Measurements from ENCODE around the gene C6orf89.

Gene C6orf89

GRCh38 chr6:36920546-36920945 lies 34.8 kb downstream of the C6orf89 start:
- Mint-ChIP-seq H3K27me3 (ENCODE audit: low read depth) (no peaks in the 10 kb centered on the region), H3K36me3 (ENCODE audit: low read depth) (peaks cover 29% of the 10 kb centered on the region), H3K4me1 (peaks cover 27% of the 10 kb centered on the region), H3K4me3 (no peak overlapping the region), H3K27ac (no peak overlapping the region), H3K9me3 (no peaks in the 10 kb centered on the region)
- no peak for TF ChIP-seq CTCF (IDR thresholded peaks at IDR 0.05; ENCODE audit: unreplicated experiment in 3 of 3)

- Mint-ChIP-seq H3K9me3 (no peaks in the 10 kb centered on the region), H3K4me3 (no peak overlapping the region), H3K27me3 (ENCODE audit: low read depth) (no peaks in the 10 kb centered on the region), H3K4me1 (peaks cover 47% of the 10 kb centered on the region), H3K27ac (peak overlapping the region; percentile 29 to 80 (median 34)), H3K36me3 (ENCODE audit: low read depth) (peaks cover 22% of the 10 kb centered on the region)
- no peak for TF ChIP-seq CTCF (IDR thresholded peaks at IDR 0.05; ENCODE audit: unreplicated experiment in 3 of 3)
These were observed 38.4 kb downstream of the C6orf89 start for GRCh38 chr6:36924131-36924530.

DNA sequence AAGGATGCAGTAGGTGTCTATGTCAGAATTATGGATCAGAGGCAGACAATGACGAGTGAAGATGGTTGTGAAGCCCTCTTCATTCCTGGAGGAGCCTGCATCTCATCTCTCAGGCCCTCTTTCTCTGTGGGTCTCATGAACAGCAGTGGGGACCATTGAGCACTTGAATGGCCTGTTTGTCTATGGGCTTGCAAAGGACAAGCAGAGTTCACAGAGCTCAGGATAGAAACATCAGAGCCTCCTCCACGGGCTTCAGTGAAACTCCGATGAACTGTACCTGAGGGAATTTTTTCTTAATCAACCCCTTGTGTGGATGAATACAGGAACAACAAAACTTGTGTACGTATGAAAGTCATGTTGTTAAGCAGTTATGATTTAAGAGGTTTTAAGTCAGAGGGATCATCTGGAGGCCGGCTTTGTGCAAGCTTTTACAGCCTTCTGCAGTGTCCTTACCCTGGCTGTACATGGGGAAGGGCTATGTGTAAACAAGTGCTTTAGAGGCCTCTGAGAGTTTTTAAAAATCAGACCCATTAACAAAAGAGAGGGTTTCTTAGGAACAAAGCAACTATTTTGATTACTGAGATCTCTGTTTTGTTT lies 39.1 kb downstream of the C6orf89 start:
- Mint-ChIP-seq H3K4me1 (peaks cover 54% of the 10 kb centered on the region), H3K27me3 (ENCODE audit: low read depth) (no peaks in the 10 kb centered on the region), H3K4me3 (no peak overlapping the region), H3K9me3 (no peaks in the 10 kb centered on the region), H3K36me3 (ENCODE audit: low read depth) (peaks cover 15% of the 10 kb centered on the region), H3K27ac (peak overlapping the region; percentile 29 to 80 (median 34))
- TF ChIP-seq CTCF (IDR thresholded peaks at IDR 0.05; ENCODE audit: unreplicated experiment in 3 of 3): no peak

DNA sequence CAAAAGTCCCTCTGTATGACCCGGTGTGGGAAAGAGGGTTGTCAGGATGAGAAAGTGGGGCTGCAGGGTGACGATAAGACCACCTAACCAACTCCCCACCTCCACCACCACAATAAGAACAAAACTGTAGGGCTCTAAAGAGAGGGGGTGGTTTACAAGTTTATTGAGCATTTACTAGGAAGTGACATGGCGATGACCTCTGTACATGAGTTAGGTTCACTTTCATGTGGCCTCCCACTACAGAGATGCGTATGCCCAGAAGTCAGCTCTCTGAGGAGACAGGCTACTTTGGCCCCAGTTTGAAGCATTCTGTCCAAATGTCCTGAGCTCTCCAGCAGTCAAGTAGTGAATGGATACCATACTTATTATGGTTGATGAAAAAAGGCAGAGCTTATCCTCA lies 40.1 kb downstream of the C6orf89 start:
- no peaks in the 10 kb centered on the region for H3K27me3 Mint-ChIP-seq (ENCODE audit: low read depth)
- H3K9me3 Mint-ChIP-seq: no peaks in the 10 kb centered on the region
- no peak for TF ChIP-seq CTCF (IDR thresholded peaks at IDR 0.05; ENCODE audit: unreplicated experiment in 3 of 3)
- H3K36me3 Mint-ChIP-seq (ENCODE audit: low read depth): peaks cover 13% of the 10 kb centered on the region
- peak overlapping the region in 2 of 3 experiments; percentile 31 to 61 for H3K27ac Mint-ChIP-seq
- H3K4me1 Mint-ChIP-seq: peaks cover 63% of the 10 kb centered on the region
- H3K4me3 Mint-ChIP-seq: no peak overlapping the region

DNA sequence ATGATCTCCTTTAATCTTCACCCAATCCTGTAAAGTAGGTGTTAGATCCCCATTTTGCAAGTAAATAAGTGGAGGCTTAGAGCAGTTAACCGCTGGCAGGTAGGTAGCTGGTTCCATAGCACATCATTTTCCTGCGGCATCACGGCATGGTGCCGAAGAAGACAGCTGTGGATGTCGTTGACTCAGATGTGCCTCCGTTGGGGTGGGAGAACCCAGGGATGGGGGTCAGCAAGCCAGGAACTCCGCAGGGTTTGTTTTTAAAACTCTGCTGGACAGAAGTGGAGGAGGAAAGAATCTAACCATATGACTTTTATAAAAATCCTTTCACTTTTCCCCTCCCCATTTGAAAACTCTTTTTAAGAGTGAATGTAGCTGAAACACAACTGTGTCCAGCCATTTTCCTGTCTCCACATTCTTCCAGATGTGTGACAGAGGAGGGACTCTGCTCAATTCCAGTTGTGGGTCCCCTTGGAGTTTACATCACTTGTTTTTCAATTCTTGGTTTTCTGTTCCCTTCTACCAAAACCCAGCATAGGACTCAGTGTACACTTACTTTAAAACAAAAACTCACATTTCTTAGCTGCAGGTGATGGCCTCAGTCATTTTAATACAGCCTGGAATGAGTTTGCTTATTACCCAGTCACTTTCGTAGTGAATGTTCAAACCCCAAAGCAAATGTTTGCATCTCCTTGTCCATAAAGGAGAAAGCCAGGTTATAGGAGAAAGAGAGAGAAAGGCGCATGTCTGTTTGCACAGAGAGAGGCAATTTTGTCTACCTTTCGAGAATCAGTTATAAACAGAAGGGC lies 41.2 kb downstream of the C6orf89 start:
- peak overlapping the region; percentile 81 to 84 (median 84) for H3K27ac Mint-ChIP-seq
- no peak overlapping the region for H3K4me3 Mint-ChIP-seq
- TF ChIP-seq CTCF (IDR thresholded peaks at IDR 0.05; ENCODE audit: unreplicated experiment in 3 of 3): no peak
- no peaks in the 10 kb centered on the region for H3K27me3 Mint-ChIP-seq (ENCODE audit: low read depth)
- peaks cover 69% of the 10 kb centered on the region for H3K4me1 Mint-ChIP-seq
- H3K9me3 Mint-ChIP-seq: no peaks in the 10 kb centered on the region
- H3K36me3 Mint-ChIP-seq (ENCODE audit: low read depth): peaks cover 6% of the 10 kb centered on the region

All from nephron (organoid).